GM19351 (cell line): ENCODE results near the gene G6PD.
A peak's percentile ranks its signal among the peaks of the same experiment; 100 is the strongest.
"Not testable (repeated sequence)": the region's sequence is repeated elsewhere in the genome, so short reads cannot be mapped to it uniquely, and the experiment has no call there.

Experiments
- ATAC-seq: cut with Tn5 transposase; IDR thresholded peaks from one replicate; pipeline ENCODE4 v1.9.1; 2021; ENCODE audit warnings: mild to moderate bottlenecking, moderate library complexity; ENCODE audit not compliant: unreplicated experiment

Gene G6PD

GRCh38 chrX:154546354-154547244 lies at the start of gene G6PD:
Gene G6PD (minus strand): TSS chrX:154546846. CDS start chrX:154546155, 691 bp downstream.
- peak; percentile 37 for ATAC-seq

GRCh38 chrX:154595559-154596249 lies 49.1 kb upstream of the G6PD start:
- no peak for ATAC-seq

- ATAC-seq = no peak
These were observed 47.8 kb upstream of the G6PD start for GRCh38 chrX:154594491-154594890.

- no peak for ATAC-seq
These were observed 46.6 kb upstream of the G6PD start for GRCh38 chrX:154593201-154593600.

GRCh38 chrX:154592505-154592904 lies 45.9 kb upstream of the G6PD start:
- ATAC-seq = no peak

- not testable (repeated sequence) for ATAC-seq
These were observed 43.8 kb upstream of the G6PD start for GRCh38 chrX:154590415-154590814.

GRCh38 chrX:154584585-154585183 lies 38.0 kb upstream of the G6PD start, which contains the start of gene CTAG1A:
Gene CTAG1A (plus strand): TSS chrX:154585133. CDS start chrX:154585207, 74 bp downstream.
- not testable (repeated sequence) for ATAC-seq

- not testable (repeated sequence) for ATAC-seq
These were observed 36.3 kb upstream of the G6PD start for GRCh38 chrX:154582994-154583393.

GRCh38 chrX:154575076-154575475 lies 28.4 kb upstream of the G6PD start:
- not testable (repeated sequence) for ATAC-seq

- not testable (repeated sequence) for ATAC-seq
These were observed 26.4 kb upstream of the G6PD start for GRCh38 chrX:154573061-154573460.

- not testable (repeated sequence) for ATAC-seq
These were observed 23.7 kb upstream of the G6PD start for GRCh38 chrX:154570361-154570760.

- not testable (repeated sequence) for ATAC-seq
These were observed 15.6 kb upstream of the G6PD start for GRCh38 chrX:154562295-154562694.

- ATAC-seq = not testable (repeated sequence)
These were observed 13.7 kb upstream of the G6PD start for GRCh38 chrX:154560326-154560725.

- ATAC-seq = not testable (repeated sequence)
These were observed 12.2 kb upstream of the G6PD start for GRCh38 chrX:154558896-154559295.

GRCh38 chrX:154558060-154558690 lies 11.5 kb upstream of the G6PD start:
- ATAC-seq = not testable (repeated sequence)

- not testable (repeated sequence) for ATAC-seq
These were observed 5.6 kb upstream of the G6PD start for GRCh38 chrX:154552112-154552806.

GRCh38 chrX:154549766-154550165 lies 3.1 kb upstream of the G6PD start:
- ATAC-seq = no peak

- ATAC-seq = no peak
These were observed 1.3 kb upstream of the G6PD start for GRCh38 chrX:154548028-154548316.

GRCh38 chrX:154547245-154548027 lies 790 bp upstream of the G6PD start, which contains the start of gene IKBKG:
Gene IKBKG (plus strand): TSS chrX:154547620. CDS start chrX:154552003, 4,383 bp downstream.
- peak; percentile 75 for ATAC-seq
